ENCODE results near the gene ST3GAL5.
"Not testable (repeated sequence)": the region's sequence is repeated elsewhere in the genome, so short reads cannot be mapped to it uniquely, and the experiment has no call there.

Gene ST3GAL5

GRCh38 chr2:85893428-85894258 is 4.9 kb upstream of the ST3GAL5 start:
- DNase-seq = no peak

- DNase-seq = no peak
These were observed 3.6 kb upstream of the ST3GAL5 start for GRCh38 chr2:85892216-85892944.

GRCh38 chr2:85890522-85891176 is 1.9 kb upstream of the ST3GAL5 start:
- no peak for DNase-seq

- no peak for DNase-seq
These were observed 964 bp upstream of the ST3GAL5 start for GRCh38 chr2:85889627-85890281.

GRCh38 chr2:85888020-85888683 is 638 bp downstream of the ST3GAL5 start:
- peak; percentile 31 for DNase-seq

- DNase-seq = peak; percentile 45
These were observed 1.2 kb downstream of the ST3GAL5 start for GRCh38 chr2:85887566-85888019.

- DNase-seq = peak; percentile 18
These were observed 2.2 kb downstream of the ST3GAL5 start for GRCh38 chr2:85886590-85886989.

DNA sequence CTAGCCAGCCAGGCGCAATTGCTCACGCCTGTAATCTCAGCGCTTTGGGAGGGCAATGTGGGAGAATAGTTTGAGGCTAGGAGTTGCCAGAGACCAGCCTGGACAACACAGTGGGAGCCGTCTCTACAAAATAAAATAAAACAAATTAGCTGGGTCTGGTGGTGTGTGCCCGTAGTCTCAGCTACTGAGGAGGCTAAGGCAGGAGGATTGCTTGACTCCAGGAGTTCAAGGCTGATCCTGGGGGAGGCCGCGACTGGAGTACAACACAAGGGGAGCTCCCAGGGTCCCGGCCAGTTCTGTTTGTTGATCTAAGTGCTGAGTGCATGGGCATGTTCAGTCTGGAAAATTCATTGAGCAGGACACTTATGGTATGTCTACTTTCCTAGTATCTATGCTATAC is 2.6 kb downstream of the ST3GAL5 start:
- no peak for DNase-seq

DNA sequence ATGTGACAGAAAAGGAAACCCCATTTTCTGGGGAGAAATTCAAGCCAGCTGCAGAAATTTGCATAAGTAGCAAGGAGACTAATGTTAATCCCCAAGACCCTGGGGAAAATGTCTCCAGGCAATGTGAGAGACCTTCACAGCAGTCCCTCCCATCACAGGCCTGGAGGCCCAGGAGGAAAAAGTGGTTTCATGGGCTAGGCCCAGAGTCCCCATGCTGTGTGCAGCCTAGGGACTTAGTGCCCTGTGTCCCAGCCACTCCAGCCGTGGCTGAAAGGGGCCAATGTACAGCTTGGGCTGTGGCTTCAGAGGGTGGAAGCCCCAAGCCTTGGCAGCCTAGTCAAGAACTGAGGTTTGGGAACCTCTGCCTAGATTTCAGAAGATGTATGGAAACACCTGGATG is 7.0 kb downstream of the ST3GAL5 start:
- not testable (repeated sequence) for DNase-seq

GRCh38 chr2:85880716-85881328 is 8.0 kb downstream of the ST3GAL5 start:
- DNase-seq = not testable (repeated sequence)

DNA sequence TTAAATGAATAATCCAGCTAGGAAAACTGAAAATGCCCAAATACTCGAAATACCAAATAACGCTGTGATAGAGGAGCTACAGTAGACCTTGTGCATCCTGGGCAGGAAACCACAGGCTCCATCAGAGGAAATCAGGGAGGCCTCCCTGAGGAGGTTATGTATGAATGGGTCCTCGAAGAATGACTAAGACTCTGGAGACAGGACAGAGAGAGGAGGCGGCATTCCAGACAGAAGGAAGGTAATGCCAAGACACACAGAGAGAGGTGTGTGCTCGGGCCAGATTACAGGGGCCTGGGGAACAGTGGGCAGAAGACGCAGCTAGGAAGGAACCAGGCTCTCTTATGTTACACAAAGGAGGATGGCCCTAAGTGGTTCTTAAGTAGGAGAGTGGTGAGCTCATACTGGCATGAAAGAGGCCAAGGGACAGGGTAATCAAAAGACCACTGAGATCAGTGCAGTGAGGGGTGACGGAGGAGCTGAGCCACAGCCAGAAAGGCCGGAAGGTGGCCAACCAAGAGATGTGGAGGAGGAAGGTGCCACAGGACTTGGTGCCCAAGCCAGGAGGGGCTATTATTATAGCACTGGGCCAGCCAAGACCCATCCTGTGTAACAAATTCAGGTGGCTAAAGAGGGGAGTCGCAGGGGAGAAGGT is 9.9 kb downstream of the ST3GAL5 start:
- no peak for DNase-seq

DNA sequence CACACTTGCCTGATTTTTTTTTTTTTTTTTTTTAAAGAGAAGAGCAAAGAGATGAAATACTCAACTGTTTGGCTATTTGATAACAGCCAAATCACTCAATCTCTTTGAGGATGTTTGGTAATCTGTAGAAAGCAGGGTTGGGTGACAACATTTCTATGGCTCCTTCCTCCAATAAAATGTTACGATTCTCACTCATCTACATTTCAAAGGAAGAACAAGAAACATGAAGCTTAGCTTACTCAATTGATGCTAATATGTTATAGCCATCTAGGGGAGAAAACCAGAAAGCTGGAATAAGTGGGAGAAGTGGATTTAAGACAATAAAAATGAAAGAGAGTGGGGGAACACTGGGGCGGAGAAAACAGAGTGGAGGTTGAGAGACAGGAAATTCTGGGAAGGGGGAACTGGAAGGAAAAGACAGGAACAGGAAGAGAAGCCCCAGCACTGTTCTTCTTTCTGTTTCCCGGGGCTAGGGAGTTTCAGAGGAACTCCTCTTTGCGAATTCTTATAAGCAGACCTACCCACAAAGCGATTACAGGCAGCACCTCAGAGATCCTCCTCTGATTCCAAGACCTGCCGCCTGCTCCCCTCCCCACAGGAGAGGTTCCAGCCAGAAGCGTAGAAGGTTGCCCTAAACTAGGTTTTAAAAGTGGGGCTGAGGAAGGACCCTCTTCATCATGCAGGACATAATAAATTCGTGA is 13.3 kb downstream of the ST3GAL5 start:
- no peak for DNase-seq

DNA sequence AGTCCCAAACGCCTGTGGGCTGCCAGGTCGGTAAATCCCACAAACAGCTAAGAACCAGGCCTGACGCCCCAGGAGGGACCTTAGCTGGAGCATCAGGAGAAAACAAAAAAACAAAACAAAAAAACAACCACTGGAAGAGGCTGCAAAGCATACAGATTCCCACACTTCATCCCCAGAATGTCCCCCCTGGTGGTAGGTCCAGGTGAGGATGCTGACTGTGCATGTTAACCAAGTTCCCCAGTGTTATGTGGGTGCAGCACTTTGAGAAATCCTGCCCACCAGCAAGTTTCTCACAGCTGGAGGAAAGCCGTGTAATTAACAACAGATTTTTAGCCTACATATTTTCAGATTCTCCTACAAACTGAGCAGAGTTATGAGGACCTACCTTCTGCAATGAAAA is 15.1 kb downstream of the ST3GAL5 start:
- DNase-seq = no peak

GRCh38 chr2:85872536-85873161 is 16.1 kb downstream of the ST3GAL5 start:
- no peak for DNase-seq

DNA sequence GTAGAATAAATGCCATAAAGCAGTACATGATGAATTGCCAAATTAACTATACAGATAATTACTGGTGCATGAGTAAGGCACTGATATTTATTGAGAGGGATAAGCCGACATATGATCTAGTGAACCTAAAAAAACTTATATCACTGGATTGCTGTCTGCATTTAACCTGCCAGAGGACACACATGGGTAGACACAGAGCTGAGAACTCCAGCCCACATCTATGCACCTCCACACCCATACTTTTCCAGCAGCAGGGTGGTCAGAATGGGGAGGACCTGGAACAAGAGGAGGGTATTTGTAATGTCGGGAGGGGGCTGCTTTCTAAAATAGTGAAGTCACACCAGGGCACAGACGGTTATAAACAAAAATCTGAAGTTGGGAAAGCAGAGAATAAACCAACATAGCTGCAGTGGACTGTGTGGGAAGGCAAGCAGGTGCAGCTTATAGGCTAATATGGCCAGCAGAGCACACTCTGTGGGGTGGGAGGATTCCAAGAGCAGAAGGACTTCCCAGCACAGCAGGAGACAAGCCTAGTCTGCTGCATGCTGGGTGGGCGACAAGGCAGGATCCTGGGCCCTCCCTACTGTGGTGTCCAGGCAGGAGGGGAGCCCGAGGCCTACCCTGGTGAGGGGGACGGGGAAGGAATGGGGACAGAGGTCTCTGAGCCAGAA is 17.2 kb downstream of the ST3GAL5 start:
- no peak for DNase-seq

DNA sequence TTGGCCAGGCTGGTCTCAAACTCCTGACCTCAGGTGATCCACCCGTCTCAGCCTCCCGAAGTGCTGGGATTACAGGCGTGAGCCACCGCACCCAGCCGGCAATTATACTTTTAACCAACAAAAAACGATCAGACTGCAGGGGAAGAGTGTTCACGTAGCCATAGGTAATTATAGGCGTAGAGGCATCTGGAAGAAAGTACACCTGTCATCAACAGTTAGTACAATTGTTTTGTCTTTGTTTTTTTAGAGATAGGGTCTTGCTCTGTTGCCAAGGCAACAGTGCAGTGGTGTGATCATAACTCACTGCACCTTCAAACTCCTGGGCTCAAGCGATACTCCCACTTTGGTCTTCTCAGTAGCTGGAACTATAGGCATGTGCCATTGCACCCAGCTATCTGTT is 20.0 kb downstream of the ST3GAL5 start:
- DNase-seq = no peak

DNA sequence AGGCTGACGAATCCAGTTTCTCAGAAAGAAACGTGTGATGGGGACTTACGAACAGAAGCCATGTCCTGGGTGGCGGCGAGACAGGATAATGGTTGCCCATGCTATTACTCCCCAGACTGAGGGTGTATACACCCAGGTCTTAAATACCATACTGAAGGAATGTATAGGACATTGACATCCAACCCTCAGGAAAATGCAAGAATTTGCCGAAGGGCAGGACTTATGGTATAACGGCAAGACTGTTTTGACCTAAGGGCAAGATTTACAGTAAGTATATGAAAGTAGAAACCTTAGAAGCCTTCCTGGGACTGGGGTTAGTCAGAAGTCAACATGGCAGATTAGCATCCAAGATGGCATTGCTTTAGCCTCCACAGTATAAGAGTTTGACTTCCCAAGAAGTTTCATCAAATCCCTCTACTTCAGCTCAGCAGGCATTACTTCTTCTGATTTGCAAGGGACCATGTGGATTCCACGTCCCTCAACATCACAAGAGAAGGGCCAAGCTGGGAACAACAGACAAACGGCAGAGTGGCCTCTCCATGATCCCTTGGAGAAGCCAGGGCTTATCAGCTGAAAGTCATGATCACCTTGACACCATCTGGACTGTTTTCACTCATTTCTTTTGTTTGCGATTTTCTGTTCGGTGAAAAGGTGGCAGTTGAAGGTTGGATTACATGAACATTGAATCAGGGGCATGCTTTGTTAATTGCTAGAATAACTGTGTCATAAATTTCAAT is 21.1 kb downstream of the ST3GAL5 start:
- no peak for DNase-seq

- no peak for DNase-seq
These were observed 21.7 kb downstream of the ST3GAL5 start for GRCh38 chr2:85867121-85867520.

DNA sequence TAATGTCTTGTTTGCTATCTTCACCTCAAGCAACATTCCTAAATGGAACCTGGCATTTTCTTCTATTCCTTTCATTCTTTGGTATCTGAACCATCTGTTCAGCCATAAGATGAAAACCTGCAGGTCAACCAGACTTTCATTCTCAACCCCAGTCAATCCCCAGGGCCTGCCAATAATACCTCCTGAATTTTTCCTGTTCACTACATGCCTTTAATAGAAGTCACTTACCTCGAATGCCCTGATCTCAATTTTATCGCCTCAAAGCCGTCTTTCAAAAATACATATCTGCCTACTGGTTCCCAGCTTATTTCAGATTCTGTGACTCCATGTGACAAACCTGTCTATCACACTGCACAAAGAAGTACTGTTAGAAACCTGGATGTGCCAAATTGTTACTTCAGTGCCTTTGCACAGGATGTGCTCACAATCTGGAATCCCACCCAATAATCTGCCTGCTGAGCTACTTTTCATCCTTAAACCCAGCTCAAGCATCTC is 22.6 kb downstream of the ST3GAL5 start:
- no peak for DNase-seq
